Measurements from ENCODE around the gene ARHGAP35. TPM values are rescaled to one million over a fixed set of nuclear protein-coding genes. Genes with fewer than 3 reads are reported as not detected.

The ARHGAP35 gene
- total RNA-seq, 1 donor from 2014 or later: 29.9 TPM

DNA sequence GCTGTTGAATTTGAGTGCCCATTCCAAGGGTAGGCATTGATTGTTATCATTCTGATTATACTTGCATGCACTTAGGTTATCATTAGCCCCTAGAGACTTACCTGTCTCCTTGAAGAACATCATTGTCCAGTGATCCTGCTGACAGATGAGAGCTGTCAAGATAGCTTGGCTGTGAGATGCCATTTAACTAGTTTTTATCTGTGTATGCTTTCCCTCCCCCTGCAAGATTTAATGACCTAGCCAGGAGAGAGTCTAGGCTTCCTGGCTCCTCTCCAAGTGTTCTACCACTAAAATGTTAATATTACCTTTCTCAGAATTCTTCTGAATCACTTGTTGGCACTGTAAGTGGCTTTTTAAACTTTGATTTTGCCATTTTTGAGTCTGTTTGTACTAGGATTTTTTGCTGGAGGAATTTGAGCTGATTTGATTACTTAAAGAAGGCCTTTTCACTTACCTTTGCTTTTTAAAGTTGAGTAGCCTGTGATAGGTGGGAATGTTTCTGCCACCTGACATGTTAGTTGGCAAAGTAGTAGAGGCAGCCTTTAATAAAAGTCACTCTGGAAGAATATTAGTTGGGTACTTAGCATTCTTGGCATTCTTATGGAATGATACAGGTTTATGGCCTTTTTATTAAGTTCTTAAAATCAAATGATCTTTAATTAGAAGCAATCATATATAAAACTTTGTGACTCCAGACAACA lies 41.1 kb downstream of the ARHGAP35 start:
- intact Hi-C loops (cut with micrococcal nuclease): no loop called here

DNA sequence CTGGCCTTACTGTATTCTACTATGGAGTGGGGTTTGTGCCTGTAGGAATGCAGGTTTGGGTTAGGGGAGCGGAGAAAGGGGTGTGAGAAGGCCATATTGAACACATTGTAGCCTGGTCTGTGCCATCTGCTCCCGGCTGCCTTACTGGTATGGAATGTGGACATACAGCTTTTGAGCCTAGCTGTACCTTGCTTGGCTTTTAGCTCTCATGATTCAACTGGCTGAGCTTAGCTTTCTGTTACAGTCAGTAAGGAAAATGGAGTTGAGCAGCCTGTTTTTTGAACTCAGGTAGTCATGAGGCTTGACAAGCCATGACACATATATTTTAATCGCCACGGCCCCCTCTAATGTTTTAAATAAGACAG lies 41.6 kb downstream of the ARHGAP35 start:
- intact Hi-C loops (cut with micrococcal nuclease): no loop called here

DNA sequence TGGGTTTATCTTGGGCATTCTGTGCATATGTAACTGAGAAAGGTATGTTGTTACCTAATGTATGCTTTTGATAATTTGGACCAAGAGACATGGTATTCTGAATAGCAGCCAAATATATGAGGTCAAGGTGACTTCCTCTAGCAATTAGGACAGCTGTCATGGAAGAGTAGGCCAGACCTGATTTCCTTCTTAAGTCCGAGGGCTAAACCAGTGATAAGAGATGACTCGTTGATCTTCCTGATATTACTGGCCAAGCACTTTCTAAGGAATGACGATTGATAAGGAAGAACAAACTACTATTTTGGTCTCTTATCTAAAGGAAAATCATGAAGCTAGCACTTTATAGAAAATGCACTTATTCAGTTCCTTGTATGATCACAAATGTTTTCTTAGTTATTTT lies 42.7 kb downstream of the ARHGAP35 start:
- intact Hi-C loops (cut with micrococcal nuclease): no loop called here

DNA sequence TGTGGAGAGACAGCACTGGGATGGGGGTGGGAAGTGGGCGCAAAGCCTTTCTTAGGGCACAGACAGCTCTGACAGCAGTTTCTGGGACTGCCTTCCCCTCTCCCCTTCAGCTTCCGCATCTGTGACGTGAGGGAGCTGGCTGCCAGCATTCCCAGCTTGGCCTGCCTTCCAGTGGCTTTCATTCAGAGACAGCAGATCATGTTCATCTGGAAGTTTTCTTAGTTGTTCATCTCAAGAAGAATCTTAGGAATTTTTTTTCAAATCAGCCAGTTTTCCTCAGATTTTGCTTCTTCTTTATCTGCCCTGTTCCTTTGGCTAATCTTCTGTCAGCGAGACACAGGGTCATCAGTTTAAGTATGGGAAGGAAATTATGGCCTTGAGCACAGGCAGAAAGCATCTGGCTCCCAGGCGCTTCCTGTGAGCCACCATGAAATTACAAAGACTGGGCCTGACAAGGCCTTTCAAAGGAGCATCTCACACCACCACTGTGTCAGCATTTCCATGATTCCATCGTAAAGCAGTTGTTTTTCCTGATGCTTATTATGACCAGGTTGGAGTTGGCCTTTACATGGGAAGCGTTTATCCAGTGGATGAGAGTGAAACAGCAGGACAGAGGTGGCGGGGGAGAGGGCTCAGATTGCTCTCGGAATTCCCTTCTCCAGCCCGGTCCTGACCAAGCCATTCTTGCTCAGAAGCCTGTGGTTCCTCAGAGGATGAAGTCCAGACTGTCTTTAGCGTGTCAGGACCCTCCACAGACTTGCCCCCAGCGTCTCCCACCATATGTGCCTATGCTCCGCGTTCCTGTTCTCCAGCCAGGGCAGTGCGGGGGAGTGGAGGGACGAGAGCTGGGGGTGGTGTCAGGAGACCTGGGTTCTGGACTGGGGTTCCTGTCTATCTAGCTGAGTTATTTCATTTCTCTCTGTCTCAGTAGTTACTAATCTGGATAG lies 43.6 kb downstream of the ARHGAP35 start:
- intact Hi-C loops (cut with micrococcal nuclease): no loop called here

DNA sequence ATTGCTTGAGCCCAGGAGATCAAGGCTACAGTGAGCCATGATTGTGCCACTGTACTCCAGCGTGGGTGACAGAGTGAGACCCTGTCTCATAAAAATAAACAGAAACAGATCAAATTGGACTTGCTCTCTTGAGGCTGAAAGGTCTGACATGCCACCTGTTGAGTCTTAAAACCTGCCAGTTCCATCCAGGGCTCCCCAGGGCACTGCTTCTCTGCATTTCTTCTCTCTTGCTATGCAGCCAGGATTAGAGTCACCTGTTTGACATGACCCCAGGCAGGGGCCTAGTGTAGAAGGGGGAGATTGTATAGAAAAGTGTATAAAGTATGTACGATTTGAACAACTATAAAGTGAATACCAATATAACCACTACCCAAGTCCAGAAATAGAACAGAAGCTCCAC lies 45.4 kb downstream of the ARHGAP35 start:
- intact Hi-C loops (cut with micrococcal nuclease): no loop called here

DNA sequence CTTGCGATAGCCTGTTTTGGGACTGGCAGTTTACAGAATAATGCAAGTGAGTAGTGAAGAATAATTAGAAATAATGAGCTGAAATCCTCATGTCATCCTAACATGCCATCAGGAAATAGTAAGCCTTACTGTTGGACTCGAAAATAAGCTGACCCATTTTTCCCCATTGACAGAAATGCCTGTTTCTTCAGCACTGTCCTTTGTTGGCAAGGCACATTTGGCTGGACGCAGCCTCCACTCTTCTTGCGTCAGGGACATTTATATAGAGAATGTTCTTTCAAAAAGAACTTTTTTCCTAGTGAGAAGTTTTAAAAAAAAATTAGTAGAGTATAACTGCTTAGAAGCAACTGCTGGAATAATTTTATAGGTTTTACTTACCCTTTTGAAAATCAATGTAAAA lies 47.1 kb downstream of the ARHGAP35 start:
- intact Hi-C loops (cut with micrococcal nuclease): no loop called here

DNA sequence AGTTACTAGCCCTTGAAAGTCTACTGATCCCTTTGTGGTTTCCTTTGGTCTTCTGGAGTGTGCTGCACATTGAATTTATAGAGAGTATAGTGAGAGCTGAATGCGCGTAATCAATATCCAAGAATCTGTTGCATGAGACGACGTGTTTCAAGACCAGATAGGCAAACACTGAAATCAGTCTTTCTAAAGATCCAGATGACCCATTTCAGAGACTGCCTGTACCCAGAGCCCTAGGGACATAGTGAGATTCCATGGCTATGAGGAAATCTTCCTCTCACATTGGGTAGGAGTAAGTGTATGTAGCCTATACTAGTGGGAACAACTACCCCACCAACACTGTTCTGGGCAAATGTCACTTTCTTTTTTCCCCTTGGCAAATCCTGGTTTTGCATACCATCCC lies 48.6 kb downstream of the ARHGAP35 start:
- intact Hi-C loops (cut with micrococcal nuclease): no loop called here

Other genes with a start within 250 kb of the ARHGAP35 start
- 26.9 and 29.1 TPM in 2 replicates for gene PTGIR, start 235.9 kb upstream of the ARHGAP35 start, total RNA-seq
- gene GNG8, start 224.8 kb upstream of the ARHGAP35 start, total RNA-seq: 2.9 and 4.6 TPM in 2 replicates
- 0.34 and 0.55 TPM in 2 replicates for gene DACT3, start 199.8 kb upstream of the ARHGAP35 start, total RNA-seq
- 158 TPM in 2 replicates for gene PRKD2, start 143.9 kb upstream of the ARHGAP35 start, total RNA-seq
- gene FKRP, start 114.9 kb upstream of the ARHGAP35 start, total RNA-seq: 19.5 and 20.6 TPM in 2 replicates
- 87.1 and 88.5 TPM in 2 replicates for gene STRN4, start 114.5 kb upstream of the ARHGAP35 start, total RNA-seq
- 128 and 131 TPM in 2 replicates for gene SLC1A5, start 72.4 kb upstream of the ARHGAP35 start, total RNA-seq
- gene AP2S1, start 10.2 kb upstream of the ARHGAP35 start, total RNA-seq: 114 and 120 TPM in 2 replicates
- 0.23 TPM in 1 of 2 replicates, not detected in the other for gene NPAS1, start 158.8 kb downstream of the ARHGAP35 start, total RNA-seq
- 46.4 and 47.6 TPM in 2 replicates for gene TMEM160, start 187.6 kb downstream of the ARHGAP35 start, total RNA-seq

Measured in T-helper 2 cell treated with Interferon-gamma antibody and Interleukin-4, amounts not matched to agents 100 ng/mL and 5 ng/mL, for 36 hours (primary cell).